Gastrocnemius medialis (tissue), 4 donors: ENCODE results near the gene ARMH1.

Experiments used
- CTCF ChIP-seq, 5 experiments: fragments of 450-650 bp in 3 of 5; fragments of 200-600 bp in 2 of 5; sonication (generic) in 2 of 5; IDR thresholded peaks in 4 of 5; conservative IDR thresholded peaks in 1 of 5; 1 replicate in 4 of 5; 2 replicates in 1 of 5; pipeline ENCODE4 v1.5.1; 2016 to 2019; ENCODE audit warnings: antibody characterized with exemption in 5 of 5, mild to moderate bottlenecking in 3 of 5, moderate library complexity in 3 of 5
- POLR2A ChIP-seq, 2 donors: fragments of 450-650 bp; IDR thresholded peaks; one replicate each; pipeline ENCODE4 v1.6.1; 2017; ENCODE audit warnings: antibody characterized with exemption in 2 of 2, mild to moderate bottlenecking in 2 of 2, moderate library complexity in 2 of 2

- no peak for TF ChIP-seq CTCF (IDR thresholded peaks at IDR 0.05 in 4 of 5, conservative IDR thresholded peaks at IDR 0.05 in 1 of 5)
- TF ChIP-seq POLR2A (IDR thresholded peaks at IDR 0.05), result no peak
Measured at GRCh38 chr1:44673675-44674112, 820 bp upstream of the ARMH1 start.
